UCSD-AML1 (cell line): Measurements from ENCODE around the gene FOXN1.
"Not testable (repeated sequence)": the region's sequence is repeated elsewhere in the genome, so short reads cannot be mapped to it uniquely, and the experiment has no call there.

ENCODE experiments used
- DNase-seq: peaks from one replicate; lab custom pipeline; 2025; ENCODE audit not compliant: unreplicated experiment; lab: John Stamatoyannopoulos, UW

FOXN1 gene

GRCh38 chr17:28499684-28500357 lies 6.3 kb upstream of the FOXN1 start:
- DNase-seq: no peak

GRCh38 chr17:28500712-28501379 lies 5.3 kb upstream of the FOXN1 start:
- DNase-seq: no peak

GRCh38 chr17:28501421-28502284 lies 4.5 kb upstream of the FOXN1 start:
- DNase-seq: no peak

GRCh38 chr17:28503420-28503819 lies 2.7 kb upstream of the FOXN1 start:
- no peak for DNase-seq

- DNase-seq: no peak
These were observed 777 bp downstream of the FOXN1 start for GRCh38 chr17:28506763-28507487.

GRCh38 chr17:28507567-28508203 lies 1.5 kb downstream of the FOXN1 start:
- DNase-seq: no peak

- no peak for DNase-seq
These were observed 2.1 kb downstream of the FOXN1 start for GRCh38 chr17:28508211-28508724.

- no peak for DNase-seq
These were observed 3.6 kb downstream of the FOXN1 start for GRCh38 chr17:28509789-28510188.

GRCh38 chr17:28511858-28512461 lies 5.8 kb downstream of the FOXN1 start:
- no peak for DNase-seq

- DNase-seq: no peak
These were observed 7.3 kb downstream of the FOXN1 start for GRCh38 chr17:28513476-28513875.

GRCh38 chr17:28514561-28515002 lies 8.4 kb downstream of the FOXN1 start:
- DNase-seq: no peak

- DNase-seq: no peak
These were observed 9.4 kb downstream of the FOXN1 start for GRCh38 chr17:28515518-28515917.

GRCh38 chr17:28518132-28518531 lies 12.0 kb downstream of the FOXN1 start:
- DNase-seq: no peak

GRCh38 chr17:28518578-28518977 lies 12.4 kb downstream of the FOXN1 start:
- no peak for DNase-seq

GRCh38 chr17:28519236-28519635 lies 13.1 kb downstream of the FOXN1 start:
- DNase-seq: peak; percentile 67

- no peak for DNase-seq
These were observed 14.5 kb downstream of the FOXN1 start for GRCh38 chr17:28520687-28521086.

- DNase-seq: no peak
These were observed 15.3 kb downstream of the FOXN1 start for GRCh38 chr17:28521311-28522085.

- not testable (repeated sequence) for DNase-seq
These were observed 16.1 kb downstream of the FOXN1 start for GRCh38 chr17:28522281-28522680.

GRCh38 chr17:28523186-28523585 lies 17.0 kb downstream of the FOXN1 start:
- DNase-seq: no peak
